Measurements from ENCODE around the gene GNG2. TPM values are rescaled to one million over a fixed set of nuclear protein-coding genes. Genes with fewer than 3 reads are reported as not detected.

Gene GNG2
- total RNA-seq, 1 experiment from 2014 or later, result 0.33 TPM

DNA sequence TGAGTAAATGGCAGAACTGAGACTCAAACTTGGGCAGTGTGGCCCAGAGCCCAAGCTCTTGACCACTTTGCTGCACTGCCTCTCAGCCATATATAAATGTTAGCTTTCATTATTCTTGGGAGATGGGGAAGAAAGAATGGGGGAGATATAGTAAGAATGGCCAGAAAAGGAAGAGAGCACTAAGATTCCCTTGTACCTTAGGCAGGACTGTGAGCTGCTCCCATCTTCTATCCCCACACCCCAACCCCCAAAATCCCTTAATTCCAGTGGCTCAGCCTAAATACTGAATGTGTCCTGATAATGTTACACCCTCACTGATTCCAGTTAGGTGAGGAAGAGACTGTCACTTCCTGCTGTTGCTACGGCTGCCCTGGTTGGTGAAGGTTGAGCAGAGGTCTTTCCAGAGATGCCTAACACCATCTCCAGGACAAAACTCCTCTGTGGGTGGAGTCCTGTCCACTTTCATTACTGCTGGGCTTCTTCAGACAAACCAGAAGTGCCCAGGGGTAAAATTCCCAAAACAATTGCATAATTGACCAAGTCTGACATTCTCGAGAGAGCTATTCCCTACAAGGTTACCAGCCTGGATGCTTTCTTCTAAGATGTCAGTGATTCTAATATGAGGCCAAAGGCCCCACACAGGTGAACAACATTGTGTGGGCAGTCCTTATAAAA is 51.8 kb downstream of the GNG2 start:
- TF ChIP-seq, protein P1, sequence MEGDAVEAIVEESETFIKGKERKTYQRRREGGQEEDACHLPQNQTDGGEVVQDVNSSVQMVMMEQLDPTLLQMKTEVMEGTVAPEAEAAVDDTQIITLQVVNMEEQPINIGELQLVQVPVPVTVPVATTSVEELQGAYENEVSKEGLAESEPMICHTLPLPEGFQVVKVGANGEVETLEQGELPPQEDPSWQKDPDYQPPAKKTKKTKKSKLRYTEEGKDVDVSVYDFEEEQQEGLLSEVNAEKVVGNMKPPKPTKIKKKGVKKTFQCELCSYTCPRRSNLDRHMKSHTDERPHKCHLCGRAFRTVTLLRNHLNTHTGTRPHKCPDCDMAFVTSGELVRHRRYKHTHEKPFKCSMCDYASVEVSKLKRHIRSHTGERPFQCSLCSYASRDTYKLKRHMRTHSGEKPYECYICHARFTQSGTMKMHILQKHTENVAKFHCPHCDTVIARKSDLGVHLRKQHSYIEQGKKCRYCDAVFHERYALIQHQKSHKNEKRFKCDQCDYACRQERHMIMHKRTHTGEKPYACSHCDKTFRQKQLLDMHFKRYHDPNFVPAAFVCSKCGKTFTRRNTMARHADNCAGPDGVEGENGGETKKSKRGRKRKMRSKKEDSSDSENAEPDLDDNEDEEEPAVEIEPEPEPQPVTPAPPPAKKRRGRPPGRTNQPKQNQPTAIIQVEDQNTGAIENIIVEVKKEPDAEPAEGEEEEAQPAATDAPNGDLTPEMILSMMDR (conservative IDR thresholded peaks at IDR 0.05), result no peak
- TF ChIP-seq EZH2 (IDR thresholded peaks at IDR 0.05; ENCODE audit: low read depth), result no peak
- Histone ChIP-seq H3K9me2 (ENCODE audit: insufficient read depth) (no peaks in the 10 kb centered on the region), H2AFZ (no peak overlapping the region), H4K20me1 (ENCODE audit: insufficient read depth) (no peaks in the 10 kb centered on the region), H3K27me3 (ENCODE audit: insufficient read depth, low read depth) (no peaks in the 10 kb centered on the region), H3F3A (ENCODE audit: insufficient read depth, low read depth) (no peaks in the 10 kb centered on the region), H3K27ac (no peak overlapping the region), H3K9me3 (ENCODE audit: insufficient read depth, low read depth) (no peaks in the 10 kb centered on the region), H3K4me1 (replicated peaks; ENCODE audit: insufficient read depth) (no peaks in the 10 kb centered on the region), H3K4me2 (no peak overlapping the region), H3K79me2 (ENCODE audit: low read depth) (no peaks in the 10 kb centered on the region), H3K36me3 (ENCODE audit: low read depth) (no peaks in the 10 kb centered on the region), H3K4me3 (no peak overlapping the region)
- CTCF ChIA-PET, result no interaction called here
- DNase-seq, result no peak
- POLR2A ChIA-PET (ENCODE audit: unreplicated experiment), result no interaction called here
- intact Hi-C loops (cut with micrococcal nuclease; ENCODE audit: unreplicated experiment), result no loop called here
- no TSS peak for BruUV-seq (replicated peaks)

DNA sequence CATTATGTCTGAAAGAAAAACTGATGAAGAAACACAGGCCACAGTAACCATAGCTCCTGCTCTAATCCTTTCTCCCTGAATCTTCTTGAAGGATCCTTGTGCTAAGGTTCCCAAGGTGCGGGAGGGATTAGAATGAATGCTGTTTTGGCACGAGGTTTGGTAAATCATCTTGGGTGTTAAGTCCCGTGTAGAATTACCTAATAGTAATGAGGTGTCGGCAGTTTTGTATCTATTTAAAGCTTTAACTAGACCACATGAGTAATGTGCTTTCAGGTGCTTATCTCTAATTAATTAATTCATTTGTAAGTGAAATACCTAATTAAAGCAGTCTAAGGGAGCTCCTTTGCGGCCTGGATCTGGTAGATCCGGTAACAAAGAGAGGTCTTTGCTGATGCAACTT is 53.9 kb downstream of the GNG2 start:
- no peak for DNase-seq
- H3K9me3 ChIP-seq (ENCODE audit: insufficient read depth, low read depth), result no peaks in the 10 kb centered on the region
- no peaks in the 10 kb centered on the region for H3K27me3 ChIP-seq (ENCODE audit: insufficient read depth, low read depth)
- no peak overlapping the region for H3K4me3 ChIP-seq
- no peak overlapping the region for H2AFZ ChIP-seq
- no peak overlapping the region for H3K4me2 ChIP-seq
- no peaks in the 10 kb centered on the region for H3K4me1 ChIP-seq (replicated peaks; ENCODE audit: insufficient read depth)
- H3K27ac ChIP-seq, result no peak overlapping the region
- no peaks in the 10 kb centered on the region for H3K79me2 ChIP-seq (ENCODE audit: low read depth)
- H3K36me3 ChIP-seq (ENCODE audit: low read depth), result no peaks in the 10 kb centered on the region
- BruUV-seq (replicated peaks), result no TSS peak
- ChIA-PET POLR2A (ENCODE audit: unreplicated experiment) (no interaction called here), CTCF (no interaction called here)
- H4K20me1 ChIP-seq (ENCODE audit: insufficient read depth), result no peaks in the 10 kb centered on the region
- TF ChIP-seq, protein P1 (conservative IDR thresholded peaks at IDR 0.05), result no peak
- no peak for TF ChIP-seq EZH2 (IDR thresholded peaks at IDR 0.05; ENCODE audit: low read depth)
- H3K9me2 ChIP-seq (ENCODE audit: insufficient read depth), result no peaks in the 10 kb centered on the region
- no peaks in the 10 kb centered on the region for H3F3A ChIP-seq (ENCODE audit: insufficient read depth, low read depth)
- intact Hi-C loops (cut with micrococcal nuclease; ENCODE audit: unreplicated experiment), result no loop called here

DNA sequence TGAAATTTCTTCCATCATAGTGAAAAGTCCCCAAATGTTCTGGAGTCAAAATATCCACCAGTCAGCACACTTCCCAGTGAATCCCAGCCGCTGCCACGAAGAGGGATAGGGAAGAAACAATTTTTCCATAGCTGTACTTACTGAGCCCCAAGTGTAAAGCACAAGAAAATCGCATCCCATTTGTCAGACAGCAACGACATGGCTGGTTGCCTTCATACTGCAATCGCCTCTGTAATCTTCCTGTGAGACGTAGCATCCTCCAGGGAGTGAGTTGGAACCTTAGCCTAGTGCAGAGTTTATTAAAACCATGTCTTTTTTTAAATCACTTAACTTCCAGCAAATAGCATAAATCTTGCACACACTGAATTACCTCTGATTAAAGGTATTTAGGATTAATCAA is 56.8 kb downstream of the GNG2 start:
- H3K79me2 ChIP-seq (ENCODE audit: low read depth), result no peaks in the 10 kb centered on the region

More for the DNA sequence above, 56.8 kb downstream of the GNG2 start:
- Histone ChIP-seq H3K9me2 (ENCODE audit: insufficient read depth) (no peaks in the 10 kb centered on the region), H3F3A (ENCODE audit: insufficient read depth, low read depth) (no peaks in the 10 kb centered on the region), H3K4me3 (no peak overlapping the region), H2AFZ (no peak overlapping the region), H3K27me3 (ENCODE audit: insufficient read depth, low read depth) (no peaks in the 10 kb centered on the region), H3K4me1 (replicated peaks; ENCODE audit: insufficient read depth) (no peaks in the 10 kb centered on the region), H3K4me2 (no peak overlapping the region), H3K36me3 (ENCODE audit: low read depth) (no peaks in the 10 kb centered on the region), H3K27ac (no peak overlapping the region), H3K9me3 (ENCODE audit: insufficient read depth, low read depth) (no peaks in the 10 kb centered on the region), H4K20me1 (ENCODE audit: insufficient read depth) (no peaks in the 10 kb centered on the region)
- ChIA-PET POLR2A (ENCODE audit: unreplicated experiment) (no interaction called here), CTCF (no interaction called here)
- DNase-seq, result no peak
- TF ChIP-seq EZH2 (IDR thresholded peaks at IDR 0.05; ENCODE audit: low read depth), result no peak
- TF ChIP-seq, protein P1 (conservative IDR thresholded peaks at IDR 0.05), result no peak
- intact Hi-C loops (cut with micrococcal nuclease; ENCODE audit: unreplicated experiment), result no loop called here
- no TSS peak for BruUV-seq (replicated peaks)

All from PC-9 (cell line).